Breast epithelium (tissue), 3 donors: ENCODE data around the gene CPNE9.

ENCODE experiments used
- POLR2A ChIP-seq: fragments of 450-650 bp; IDR thresholded peaks from one replicate; pipeline ENCODE4 v1.6.1; 2016; ENCODE audit warnings: antibody characterized with exemption, mild to moderate bottlenecking, moderate library complexity
- POLR2AphosphoS5 ChIP-seq, 3 donors: sonication (generic); formaldehyde crosslinking; IDR thresholded peaks; one replicate each; pipeline ENCODE4 v1.6.1; 2017; ENCODE audit warnings: antibody characterized with exemption in 3 of 3
- TF ChIP-seq, protein P1 (sequence below), 3 donors: fragments of 450-650 bp; IDR thresholded peaks; one replicate each; pipeline ENCODE4 v1.5.1; 2016 to 2017; ENCODE audit warnings: antibody characterized with exemption in 3 of 3, mild to moderate bottlenecking in 3 of 3, moderate library complexity in 3 of 3

- TF ChIP-seq, protein P1, sequence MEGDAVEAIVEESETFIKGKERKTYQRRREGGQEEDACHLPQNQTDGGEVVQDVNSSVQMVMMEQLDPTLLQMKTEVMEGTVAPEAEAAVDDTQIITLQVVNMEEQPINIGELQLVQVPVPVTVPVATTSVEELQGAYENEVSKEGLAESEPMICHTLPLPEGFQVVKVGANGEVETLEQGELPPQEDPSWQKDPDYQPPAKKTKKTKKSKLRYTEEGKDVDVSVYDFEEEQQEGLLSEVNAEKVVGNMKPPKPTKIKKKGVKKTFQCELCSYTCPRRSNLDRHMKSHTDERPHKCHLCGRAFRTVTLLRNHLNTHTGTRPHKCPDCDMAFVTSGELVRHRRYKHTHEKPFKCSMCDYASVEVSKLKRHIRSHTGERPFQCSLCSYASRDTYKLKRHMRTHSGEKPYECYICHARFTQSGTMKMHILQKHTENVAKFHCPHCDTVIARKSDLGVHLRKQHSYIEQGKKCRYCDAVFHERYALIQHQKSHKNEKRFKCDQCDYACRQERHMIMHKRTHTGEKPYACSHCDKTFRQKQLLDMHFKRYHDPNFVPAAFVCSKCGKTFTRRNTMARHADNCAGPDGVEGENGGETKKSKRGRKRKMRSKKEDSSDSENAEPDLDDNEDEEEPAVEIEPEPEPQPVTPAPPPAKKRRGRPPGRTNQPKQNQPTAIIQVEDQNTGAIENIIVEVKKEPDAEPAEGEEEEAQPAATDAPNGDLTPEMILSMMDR (IDR thresholded peaks at IDR 0.05): no peak
- TF ChIP-seq POLR2A (no peak), POLR2AphosphoS5 (IDR thresholded peaks at IDR 0.05) (no peak)
These were observed 17.5 kb downstream of the CPNE9 start for GRCh38 chr3:9721015-9721699.
